DMS 273 (cell line): ENCODE data around the gene ESX1.
A peak's percentile ranks its signal among the peaks of the same experiment; 100 is the strongest.
"Not testable (repeated sequence)": the region's sequence is repeated elsewhere in the genome, so short reads cannot be mapped to it uniquely, and the experiment has no call there.

ENCODE experiments used
- DNase-seq: peaks from one replicate; lab custom pipeline; 2025; ENCODE audit not compliant: unreplicated experiment; lab: John Stamatoyannopoulos, UW

The ESX1 gene

GRCh38 chrX:104254442-104255115 lies at the start of gene ESX1:
Gene ESX1, minus strand, starts transcription at chrX:104254933. Its CDS starts 84 bp downstream, at chrX:104254849.
- DNase-seq, result peak; percentile 63

GRCh38 chrX:104295636-104296035 lies 40.9 kb upstream of the ESX1 start:
- DNase-seq, result no peak

GRCh38 chrX:104288961-104289360 lies 34.2 kb upstream of the ESX1 start:
- DNase-seq, result no peak

GRCh38 chrX:104288269-104288668 lies 33.5 kb upstream of the ESX1 start:
- no peak for DNase-seq

GRCh38 chrX:104285201-104285600 lies 30.5 kb upstream of the ESX1 start:
- DNase-seq, result no peak

- no peak for DNase-seq
Measured at GRCh38 chrX:104284507-104284906, 29.8 kb upstream of the ESX1 start.

GRCh38 chrX:104282166-104282725 lies 27.5 kb upstream of the ESX1 start:
- no peak for DNase-seq

- DNase-seq, result no peak
Measured at GRCh38 chrX:104281564-104281963, 26.8 kb upstream of the ESX1 start.

- DNase-seq, result no peak
Measured at GRCh38 chrX:104280609-104281008, 25.9 kb upstream of the ESX1 start.

- peak; percentile 81 for DNase-seq
Measured at GRCh38 chrX:104270916-104271512, 16.3 kb upstream of the ESX1 start.

GRCh38 chrX:104270212-104270611 lies 15.5 kb upstream of the ESX1 start:
- no peak for DNase-seq

- DNase-seq, result peak; percentile 28
Measured at GRCh38 chrX:104255465-104255864, 732 bp upstream of the ESX1 start.

- DNase-seq, result peak; percentile 43
Measured at GRCh38 chrX:104253567-104254441, 929 bp downstream of the ESX1 start.

GRCh38 chrX:104250470-104250869 lies 4.3 kb downstream of the ESX1 start:
- DNase-seq, result no peak

- DNase-seq, result not testable (repeated sequence)
Measured at GRCh38 chrX:104230060-104230459, 24.7 kb downstream of the ESX1 start.

- DNase-seq, result no peak
Measured at GRCh38 chrX:104211187-104211586, 43.5 kb downstream of the ESX1 start.

- DNase-seq, result no peak
Measured at GRCh38 chrX:104205548-104205947, 49.2 kb downstream of the ESX1 start.
